GM12864 (cell line): ENCODE data around the gene RNF225.

ENCODE experiments used
- DNase-seq: peaks from one replicate; pipeline ENCODE4 v3.0.0-alpha.2; 2011; ENCODE audit warnings: low read depth
- H3K4me3 ChIP-seq: 2 replicates; pipeline ENCODE4 v1.5.1; 2011; ENCODE audit warnings: mild to moderate bottlenecking, low read depth, low read length, control low read depth
- TF ChIP-seq, protein P1 (sequence below): IDR thresholded peaks from 2 replicates; pipeline ENCODE4 v1.5.1; 2011; ENCODE audit warnings: low read depth, mild to moderate bottlenecking, moderate library complexity, low read length, control low read depth, inconsistent platforms; ENCODE audit errors: missing control alignments

The RNF225 gene

DNA sequence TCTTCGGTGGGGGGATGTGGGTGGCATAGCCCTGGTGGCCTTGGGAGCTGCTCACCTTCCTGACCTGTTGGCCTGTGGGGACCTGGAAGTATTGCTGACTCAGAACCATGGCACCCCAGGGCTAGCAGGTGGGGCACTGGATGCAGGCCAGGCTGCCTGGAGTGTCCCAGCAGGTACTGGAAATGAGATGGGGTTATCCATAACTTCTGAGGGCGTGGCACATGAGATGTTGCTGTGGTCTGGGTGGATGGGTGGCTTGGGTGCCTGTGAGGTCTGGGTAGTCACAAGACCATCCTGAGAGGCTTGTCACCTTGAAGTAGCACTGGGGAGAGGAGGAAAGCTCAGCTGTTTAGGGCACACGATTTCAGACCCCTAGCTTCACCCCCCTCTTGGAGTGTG, 636 bp upstream of the RNF225 start:
- TF ChIP-seq, protein P1, sequence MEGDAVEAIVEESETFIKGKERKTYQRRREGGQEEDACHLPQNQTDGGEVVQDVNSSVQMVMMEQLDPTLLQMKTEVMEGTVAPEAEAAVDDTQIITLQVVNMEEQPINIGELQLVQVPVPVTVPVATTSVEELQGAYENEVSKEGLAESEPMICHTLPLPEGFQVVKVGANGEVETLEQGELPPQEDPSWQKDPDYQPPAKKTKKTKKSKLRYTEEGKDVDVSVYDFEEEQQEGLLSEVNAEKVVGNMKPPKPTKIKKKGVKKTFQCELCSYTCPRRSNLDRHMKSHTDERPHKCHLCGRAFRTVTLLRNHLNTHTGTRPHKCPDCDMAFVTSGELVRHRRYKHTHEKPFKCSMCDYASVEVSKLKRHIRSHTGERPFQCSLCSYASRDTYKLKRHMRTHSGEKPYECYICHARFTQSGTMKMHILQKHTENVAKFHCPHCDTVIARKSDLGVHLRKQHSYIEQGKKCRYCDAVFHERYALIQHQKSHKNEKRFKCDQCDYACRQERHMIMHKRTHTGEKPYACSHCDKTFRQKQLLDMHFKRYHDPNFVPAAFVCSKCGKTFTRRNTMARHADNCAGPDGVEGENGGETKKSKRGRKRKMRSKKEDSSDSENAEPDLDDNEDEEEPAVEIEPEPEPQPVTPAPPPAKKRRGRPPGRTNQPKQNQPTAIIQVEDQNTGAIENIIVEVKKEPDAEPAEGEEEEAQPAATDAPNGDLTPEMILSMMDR = no peak
- no peak for DNase-seq
- no peak overlapping the region for H3K4me3 ChIP-seq

DNA sequence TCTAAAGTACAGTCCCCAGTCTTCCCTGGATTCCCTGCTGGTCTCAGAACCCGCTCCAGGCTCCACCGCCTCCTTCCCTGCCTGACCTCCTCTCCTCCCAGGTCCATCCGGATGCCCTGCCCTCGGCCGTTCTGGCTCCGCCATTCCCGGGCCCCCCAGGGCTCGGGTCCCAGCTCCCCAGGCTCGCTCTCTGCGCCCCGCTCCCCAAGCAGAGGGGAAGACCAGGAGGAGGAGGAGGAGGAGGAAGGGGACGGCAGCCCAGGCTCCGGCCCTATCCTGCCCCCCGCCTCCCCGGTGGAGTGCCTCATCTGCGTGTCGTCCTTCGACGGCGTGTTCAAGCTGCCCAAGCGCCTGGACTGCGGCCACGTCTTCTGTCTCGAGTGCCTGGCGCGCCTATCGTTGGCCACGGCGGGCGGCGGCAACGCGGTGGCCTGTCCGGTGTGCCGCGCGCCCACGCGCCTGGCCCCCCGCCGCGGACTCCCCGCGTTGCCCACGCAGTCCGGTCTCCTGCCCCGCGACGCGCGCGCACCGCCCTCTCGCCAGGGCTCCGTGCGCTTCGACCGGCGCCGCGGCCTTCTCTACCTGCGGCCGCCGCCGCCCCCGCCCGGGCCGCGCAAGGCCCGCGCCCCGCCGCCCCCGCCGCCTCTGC, 647 bp downstream of the RNF225 start:
- no peak overlapping the region for H3K4me3 ChIP-seq

DNA sequence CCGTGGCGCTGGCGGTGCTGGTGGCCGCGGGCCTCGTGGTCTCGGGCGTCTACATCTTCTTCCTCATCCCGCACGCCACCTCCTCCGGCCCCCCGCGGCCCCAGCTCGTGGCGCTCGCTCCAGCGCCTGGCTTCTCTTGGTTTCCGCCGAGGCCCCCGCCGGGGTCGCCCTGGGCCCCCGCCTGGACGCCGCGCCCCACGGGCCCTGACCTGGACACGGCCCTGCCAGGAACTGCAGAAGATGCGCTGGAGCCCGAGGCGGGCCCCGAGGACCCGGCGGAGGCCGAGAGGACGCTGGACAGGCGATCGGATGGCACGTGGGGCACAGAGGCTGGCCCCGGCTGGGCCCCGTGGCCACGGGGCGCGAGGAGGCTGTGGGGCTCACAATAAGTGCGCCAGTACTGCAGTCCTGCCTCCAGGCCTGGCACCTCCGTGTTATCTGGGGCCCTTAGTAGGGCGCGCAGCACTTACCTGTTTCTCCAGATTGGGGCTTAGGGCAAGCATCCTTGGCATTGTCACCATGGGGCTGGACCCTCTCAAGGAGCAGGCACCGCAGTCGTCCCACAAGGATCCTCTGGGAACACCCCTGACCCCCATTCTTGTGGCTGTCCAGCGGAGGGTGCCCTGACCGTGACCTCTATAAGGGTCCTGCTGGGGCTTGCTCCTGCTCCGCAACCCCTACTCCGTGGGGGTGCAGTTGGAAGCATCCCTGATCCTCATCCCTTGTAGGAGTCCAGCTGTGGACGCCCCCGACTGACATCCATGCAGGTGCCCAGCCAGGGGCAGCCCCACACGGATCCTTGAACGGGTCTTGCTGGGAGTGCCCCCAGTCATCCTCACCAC, 1.5 kb downstream of the RNF225 start:
- no peak for DNase-seq
- TF ChIP-seq, protein P1 = no peak
- no peak overlapping the region for H3K4me3 ChIP-seq

More for the DNA sequence above, 647 bp downstream of the RNF225 start:
- no peak for DNase-seq
- TF ChIP-seq, protein P1 = no peak

DNA sequence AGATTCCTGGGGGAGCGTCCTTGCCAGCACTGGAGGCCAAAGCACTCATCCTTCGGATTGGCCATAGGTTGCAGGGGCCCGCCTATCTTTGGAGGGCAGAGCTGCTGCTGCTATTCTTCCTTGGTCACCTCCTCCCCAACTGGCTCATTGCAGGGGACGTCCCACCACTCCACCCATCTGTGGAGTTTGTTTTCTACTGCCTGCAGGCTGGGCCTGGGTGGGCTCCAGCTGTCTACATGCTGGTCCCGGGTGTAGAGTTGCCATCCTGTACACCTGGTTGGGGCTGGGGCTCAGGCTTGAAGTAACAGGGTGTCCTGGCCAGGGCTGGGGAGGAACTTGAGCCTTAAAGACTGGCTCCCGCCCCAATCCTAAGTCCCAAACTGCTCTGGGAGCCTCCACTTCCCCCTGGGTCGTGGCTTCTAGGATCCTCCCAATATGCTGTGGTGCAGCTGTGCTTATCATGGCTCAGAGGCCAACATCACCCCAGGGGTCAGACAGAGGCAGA, 2.1 kb downstream of the RNF225 start:
- no peak overlapping the region for H3K4me3 ChIP-seq
- no peak for DNase-seq
- TF ChIP-seq, protein P1 = no peak

DNA sequence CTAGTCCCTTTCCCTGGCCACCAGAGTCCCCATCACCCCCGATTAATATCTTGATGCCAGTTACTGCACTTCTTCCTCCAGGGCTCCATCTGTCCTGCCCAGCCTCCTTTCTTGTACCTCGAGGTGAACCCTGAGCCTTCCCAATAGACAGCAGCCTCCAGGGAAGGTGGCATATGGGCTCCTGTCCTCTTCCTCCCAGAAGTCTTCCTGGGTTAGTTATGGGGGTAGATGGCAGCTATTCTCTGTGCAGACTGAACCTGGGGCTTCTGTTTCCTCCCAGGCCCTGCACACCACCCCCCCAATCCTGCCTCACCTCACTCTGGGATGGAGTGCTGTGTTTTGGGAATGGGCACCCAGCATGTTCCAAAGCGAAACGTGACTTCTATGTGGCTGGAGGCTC, 2.6 kb downstream of the RNF225 start:
- TF ChIP-seq, protein P1 = no peak
- no peak for DNase-seq
- H3K4me3 ChIP-seq = no peak overlapping the region

DNA sequence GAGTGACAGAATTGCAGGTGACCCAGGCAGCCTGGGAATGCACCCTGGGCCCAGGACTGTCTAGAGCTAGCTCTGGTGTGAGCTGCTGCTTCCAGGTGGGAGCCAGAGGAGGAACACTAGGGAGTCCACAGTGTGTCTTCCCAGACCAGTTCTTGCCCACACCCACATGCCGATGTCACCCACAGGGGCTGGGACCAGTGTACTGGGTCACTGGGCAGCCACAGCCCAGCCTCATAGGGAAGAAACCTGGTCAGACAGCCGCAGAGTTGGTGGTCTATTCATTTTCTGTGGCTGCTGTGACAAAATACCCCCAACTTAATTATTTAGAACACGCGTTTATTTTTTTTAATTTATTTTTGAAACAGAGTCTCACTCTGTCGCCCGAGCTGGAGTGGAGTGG, 3.1 kb downstream of the RNF225 start:
- no peak overlapping the region for H3K4me3 ChIP-seq
- no peak for DNase-seq
- TF ChIP-seq, protein P1 = no peak
